Endothelial cell of umbilical vein (primary cell): ENCODE data around the gene GUCD1. TPM values are rescaled to one million over a fixed set of nuclear protein-coding genes. Genes with fewer than 3 reads are reported as not detected.

ENCODE experiments used
- BruUV-seq: library from RNA; stranded (reverse); fragments of 400-500 nt; replicated peaks from 2 replicates; lab custom pipeline; 2021; lab: Mats Ljungman, UMichigan
- CTCF ChIA-PET: fragments of 300-600, 350-600 bp; sonication (Branson Sonifier 250); formaldehyde crosslinking; loops from one replicate; lab custom pipeline; 2021; ENCODE audit warnings: antibody characterized with exemption, inconsistent platforms; lab: Charles Lee
- POLR2A ChIA-PET: fragments of 300-600, 350-600 bp; sonication (Branson Sonifier 250); formaldehyde crosslinking; loops from one replicate; lab custom pipeline; 2021; ENCODE audit warnings: antibody characterized with exemption, inconsistent platforms; lab: Charles Lee
- DNase-seq: peaks from one replicate; pipeline ENCODE4 v3.0.0-alpha.2; 2011; ENCODE audit warnings: low read depth, low spot score
- FAIRE-seq: peaks from 2 replicates; lab custom pipeline; 2011; peaks lifted over from hg19 to GRCh38; lab: Jason Lieb, UNC
- H2AFZ ChIP-seq: 2 replicates; pipeline ENCODE4 v1.6.0; 2012; ENCODE audit warnings: low read depth, low read length, control low read depth, inconsistent platforms
- H3K27ac ChIP-seq: 2 replicates; pipeline ENCODE4 v1.5.1; 2011; ENCODE audit warnings: low read depth, mild to moderate bottlenecking, control low read depth, low read length, moderate library complexity; ENCODE audit not compliant: insufficient read depth
- H3K27me3 ChIP-seq, 2 experiments: 2 replicates each; pipeline versions ENCODE4 v1.6.0 to v1.6.1; 2011; ENCODE audit warnings: low read length in 2 of 2, mixed read lengths in 1 of 2; ENCODE audit not compliant: control insufficient read depth in 2 of 2, insufficient read depth in 2 of 2
- H3K36me3 ChIP-seq, 2 experiments: 2 replicates in 1 of 2; 3 replicates in 1 of 2; pipeline ENCODE4 v1.5.1; 2011; ENCODE audit warnings: low read length in 2 of 2, mild to moderate bottlenecking in 1 of 2, moderate library complexity in 1 of 2; ENCODE audit not compliant: control insufficient read depth in 2 of 2, insufficient read depth in 2 of 2; ENCODE audit errors: extremely low read depth in 1 of 2
- H3K4me1 ChIP-seq: 3 replicates; pipeline ENCODE4 v1.5.1; 2011; ENCODE audit warnings: mild to moderate bottlenecking, low read length; ENCODE audit not compliant: control insufficient read depth, insufficient read depth; ENCODE audit errors: extremely low read depth
- H3K4me2 ChIP-seq: 2 replicates; pipeline ENCODE4 v1.6.1; 2011; ENCODE audit warnings: low read length, control low read depth, mixed read lengths; ENCODE audit not compliant: insufficient read depth
- H3K4me3 ChIP-seq, 3 experiments: fragments of 200-600 bp in 1 of 3; sonication (generic), shearing (Covaris generic) in 1 of 3; replicated peaks in 1 of 3; 2 replicates each; pipeline ENCODE4 v1.5.1; 2011 to 2016; ENCODE audit warnings: control low read depth in 3 of 3, low read length in 3 of 3, mild to moderate bottlenecking in 2 of 3, inconsistent platforms in 1 of 3, low read depth in 1 of 3, moderate library complexity in 1 of 3; ENCODE audit not compliant: insufficient read depth in 1 of 3
- H3K79me2 ChIP-seq: 2 replicates; pipeline ENCODE4 v1.6.0; 2012; ENCODE audit warnings: low read length, inconsistent platforms; ENCODE audit not compliant: control insufficient read depth, insufficient read depth
- H3K9ac ChIP-seq: replicated peaks from 2 replicates; pipeline ENCODE3; 2011; ENCODE audit warnings: low read length, control low read depth; ENCODE audit not compliant: insufficient read depth; ENCODE audit errors: extremely low read depth
- H3K9me1 ChIP-seq: replicated peaks from 3 replicates; pipeline ENCODE4 v1.6.0; 2011; ENCODE audit warnings: mild to moderate bottlenecking, low read length; ENCODE audit not compliant: control insufficient read depth, insufficient read depth; ENCODE audit errors: extremely low read depth
- H3K9me3 ChIP-seq: replicated peaks from 2 replicates; pipeline ENCODE4 v1.5.1; 2012; ENCODE audit warnings: low read length, inconsistent platforms; ENCODE audit not compliant: control insufficient read depth, insufficient read depth
- H4K20me1 ChIP-seq: replicated peaks from 2 replicates; pipeline ENCODE3; 2011; ENCODE audit warnings: mild to moderate bottlenecking, low read length; ENCODE audit not compliant: control insufficient read depth, insufficient read depth; ENCODE audit errors: extremely low read depth
- EZH2 ChIP-seq: IDR thresholded peaks from 2 replicates; pipeline ENCODE4 v1.6.1; 2012; ENCODE audit warnings: borderline replicate concordance, low read depth, mild to moderate bottlenecking, moderate library complexity, low read length, inconsistent platforms; ENCODE audit not compliant: severe bottlenecking
- FOS ChIP-seq: IDR thresholded peaks from 2 replicates; pipeline ENCODE4 v1.6.1; 2011; ENCODE audit warnings: mild to moderate bottlenecking, low read length, moderate library complexity, borderline replicate concordance; ENCODE audit not compliant: insufficient read depth
- GATA2 ChIP-seq: IDR thresholded peaks from 2 replicates; pipeline ENCODE4 v1.7.0; 2011; ENCODE audit warnings: low read depth, mild to moderate bottlenecking, moderate library complexity, mixed read lengths, low read length; ENCODE audit not compliant: insufficient read length, insufficient read depth
- JUN ChIP-seq: IDR thresholded peaks from 2 replicates; pipeline ENCODE4 v1.6.1; 2011; ENCODE audit warnings: borderline replicate concordance, low read depth; ENCODE audit not compliant: insufficient read length, insufficient read depth
- MYC ChIP-seq: IDR thresholded peaks from one replicate; pipeline ENCODE4 v1.6.1; 2011; ENCODE audit warnings: mild to moderate bottlenecking, low read depth, low read length
- POLR2A ChIP-seq: IDR thresholded peaks from 2 replicates; pipeline ENCODE4 v1.6.1; 2012; ENCODE audit warnings: low read depth, mild to moderate bottlenecking, control low read depth, low read length
- POLR2AphosphoS5 ChIP-seq: IDR thresholded peaks from 2 replicates; pipeline ENCODE4 v1.6.1; 2012; ENCODE audit warnings: low read depth, mild to moderate bottlenecking, control low read depth, low read length, moderate library complexity; ENCODE audit not compliant: insufficient read depth
- dilution Hi-C: fragments of 300-500 bp; cut with MboI; formaldehyde crosslinking; loops from one replicate; pipeline ENCODE4 v1.15.0; 2019; ENCODE audit warnings: low sequenced_read_pairs; ENCODE audit not compliant: extremely low pct_ligation_motif_present
- intact Hi-C: fragments of 100-400 bp; cut with micrococcal nuclease; formaldehyde crosslinking; loops from one replicate; pipeline ENCODE4 v1.10.0; 2022
- polyA plus RNA-seq, 4 experiments: library from polyadenylated mRNA; depleted of rRNA in 3 of 4; stranded (reverse) in 3 of 4; unstranded in 1 of 4; fragments of >200 nt; gene quantifications; 2 replicates each; pipeline versions ENCODE4 v1.2.1 to v1.2.3, GENCODE V29; 2011 to 2012; ENCODE audit warnings: missing spikeins in 1 of 4
- total RNA-seq: library from RNA; stranded (reverse); gene quantifications from 2 replicates; pipeline ENCODE4 v1.2.3, GENCODE V29; 2021
- TF ChIP-seq, protein P1 (sequence below), 2 donors: IDR thresholded peaks; 1 replicate in 1 of 2; 2 replicates in 1 of 2; pipeline ENCODE4 v1.5.1; 2011; ENCODE audit warnings: low read length in 2 of 2, mild to moderate bottlenecking in 2 of 2, moderate library complexity in 2 of 2, control low read depth in 1 of 2, inconsistent platforms in 1 of 2, low read depth in 1 of 2; ENCODE audit not compliant: insufficient read depth in 1 of 2; ENCODE audit errors: extremely low read depth in 1 of 2
- TF ChIP-seq, protein P2 (sequence below): IDR thresholded peaks from 2 replicates; pipeline ENCODE4 v1.6.1; 2011; ENCODE audit not compliant: insufficient read depth, insufficient read length

Gene GUCD1
- total and polyA plus RNA-seq, 2 donors (not counting 3 experiments of a cell fraction or from before 2014, with no cell fraction given) = 116 to 138 TPM

DNA sequence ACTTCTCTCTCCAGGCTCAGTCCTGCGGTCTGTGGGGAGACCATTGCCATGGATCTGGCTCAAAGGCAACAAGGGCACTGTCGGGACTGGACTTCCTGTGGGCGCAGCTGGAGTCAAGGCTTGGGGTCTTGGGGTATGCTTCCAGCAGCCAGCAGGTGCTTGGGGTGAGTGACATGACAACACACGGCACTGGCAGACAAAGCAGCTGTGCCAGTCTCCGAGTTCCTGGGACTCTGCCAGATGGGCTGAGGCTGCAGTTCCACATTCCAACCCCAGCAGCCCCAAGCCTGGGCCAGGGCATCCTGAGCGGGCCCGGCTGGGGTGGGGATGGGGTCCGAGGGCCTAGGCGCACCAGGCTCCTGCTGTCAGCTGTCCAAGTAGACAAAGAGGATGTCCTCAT lies 12.3 kb downstream of the GUCD1 start:
- no TSS peak for BruUV-seq
- H3K79me2 ChIP-seq = no peaks in the 10 kb centered on the region
- no peaks in the 10 kb centered on the region for H3K27me3 ChIP-seq
- no peak for FAIRE-seq
- dilution Hi-C loops (no loop called here), intact Hi-C loops (no loop called here)
- TF ChIP-seq GATA2 (no peak), MYC (no peak), POLR2A (no peak), EZH2 (no peak), FOS (no peak), JUN (no peak), POLR2AphosphoS5 (no peak)
- TF ChIP-seq, protein P1, sequence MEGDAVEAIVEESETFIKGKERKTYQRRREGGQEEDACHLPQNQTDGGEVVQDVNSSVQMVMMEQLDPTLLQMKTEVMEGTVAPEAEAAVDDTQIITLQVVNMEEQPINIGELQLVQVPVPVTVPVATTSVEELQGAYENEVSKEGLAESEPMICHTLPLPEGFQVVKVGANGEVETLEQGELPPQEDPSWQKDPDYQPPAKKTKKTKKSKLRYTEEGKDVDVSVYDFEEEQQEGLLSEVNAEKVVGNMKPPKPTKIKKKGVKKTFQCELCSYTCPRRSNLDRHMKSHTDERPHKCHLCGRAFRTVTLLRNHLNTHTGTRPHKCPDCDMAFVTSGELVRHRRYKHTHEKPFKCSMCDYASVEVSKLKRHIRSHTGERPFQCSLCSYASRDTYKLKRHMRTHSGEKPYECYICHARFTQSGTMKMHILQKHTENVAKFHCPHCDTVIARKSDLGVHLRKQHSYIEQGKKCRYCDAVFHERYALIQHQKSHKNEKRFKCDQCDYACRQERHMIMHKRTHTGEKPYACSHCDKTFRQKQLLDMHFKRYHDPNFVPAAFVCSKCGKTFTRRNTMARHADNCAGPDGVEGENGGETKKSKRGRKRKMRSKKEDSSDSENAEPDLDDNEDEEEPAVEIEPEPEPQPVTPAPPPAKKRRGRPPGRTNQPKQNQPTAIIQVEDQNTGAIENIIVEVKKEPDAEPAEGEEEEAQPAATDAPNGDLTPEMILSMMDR (IDR thresholded peaks at IDR 0.05; ENCODE audit: extremely low read depth in 1 of 2, insufficient read depth in 1 of 2, low read depth in 1 of 2, low read length in 2 of 2) = no peak
- TF ChIP-seq, protein P2, sequence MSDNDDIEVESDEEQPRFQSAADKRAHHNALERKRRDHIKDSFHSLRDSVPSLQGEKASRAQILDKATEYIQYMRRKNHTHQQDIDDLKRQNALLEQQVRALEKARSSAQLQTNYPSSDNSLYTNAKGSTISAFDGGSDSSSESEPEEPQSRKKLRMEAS = no peak
- no peak for DNase-seq
- no peak overlapping the region for H3K9ac ChIP-seq
- no peak overlapping the region for H3K4me2 ChIP-seq
- ChIA-PET CTCF (interaction anchor here (1.2 kb wide), 1 partner anchor 17 kb away, joined by 4 read pairs; no protein-coding TSS in a partner anchor), POLR2A (no interaction called here)
- H4K20me1 ChIP-seq = no peaks in the 10 kb centered on the region
- H3K9me3 ChIP-seq = no peaks in the 10 kb centered on the region
- no peak overlapping the region for H3K4me3 ChIP-seq
- peaks cover 3% of the 10 kb centered on the region for H3K4me1 ChIP-seq
- no peak overlapping the region for H2AFZ ChIP-seq
- peaks cover 3 to 47% of the 10 kb centered on the region in 2 experiments for H3K36me3 ChIP-seq
- H3K9me1 ChIP-seq = no peaks in the 10 kb centered on the region
- no peak overlapping the region for H3K27ac ChIP-seq
